Measurements from ENCODE around the gene WNT7A.

WNT7A gene

DNA sequence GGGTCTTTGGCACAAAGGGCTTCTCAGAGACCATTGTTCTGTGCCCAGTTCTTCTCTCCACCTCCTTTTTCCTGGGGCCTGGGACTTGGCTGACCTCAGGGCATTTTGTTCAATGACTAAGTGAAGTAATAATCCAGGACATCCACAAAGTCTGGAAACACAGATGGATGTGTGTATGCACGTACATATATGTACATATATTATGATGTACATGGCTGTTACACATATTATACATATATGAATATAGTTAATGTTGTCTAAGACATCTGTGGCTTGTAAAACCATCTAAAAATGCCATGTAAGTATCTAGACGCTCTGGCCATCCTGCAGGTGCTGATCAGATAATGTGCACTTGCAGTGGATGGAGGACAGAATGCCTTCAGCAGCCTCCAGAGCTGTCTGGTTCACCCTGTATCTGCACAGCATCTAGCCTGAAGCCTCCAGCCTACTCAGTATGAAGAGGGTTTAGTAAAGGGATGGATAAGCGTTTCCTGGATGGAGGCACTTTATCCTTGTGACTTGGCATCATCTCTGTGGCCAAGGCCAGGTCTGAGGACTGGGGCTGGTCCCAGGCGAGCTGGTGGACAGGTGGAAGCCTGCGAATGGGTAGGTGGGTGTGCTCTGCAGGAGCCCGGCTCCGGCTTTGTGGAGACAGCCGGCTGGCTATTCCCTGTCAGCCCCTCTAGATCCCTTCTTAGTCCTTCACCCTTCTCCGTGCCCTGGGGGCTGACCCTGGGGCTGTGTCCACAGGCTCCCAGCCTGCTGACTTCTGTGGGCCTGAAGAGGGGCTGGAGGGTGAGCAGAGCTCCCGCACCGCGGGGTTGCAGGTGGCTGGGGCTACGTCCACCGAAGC is 88.4 kb downstream of the WNT7A start:
- DNase-seq, result no peak

DNA sequence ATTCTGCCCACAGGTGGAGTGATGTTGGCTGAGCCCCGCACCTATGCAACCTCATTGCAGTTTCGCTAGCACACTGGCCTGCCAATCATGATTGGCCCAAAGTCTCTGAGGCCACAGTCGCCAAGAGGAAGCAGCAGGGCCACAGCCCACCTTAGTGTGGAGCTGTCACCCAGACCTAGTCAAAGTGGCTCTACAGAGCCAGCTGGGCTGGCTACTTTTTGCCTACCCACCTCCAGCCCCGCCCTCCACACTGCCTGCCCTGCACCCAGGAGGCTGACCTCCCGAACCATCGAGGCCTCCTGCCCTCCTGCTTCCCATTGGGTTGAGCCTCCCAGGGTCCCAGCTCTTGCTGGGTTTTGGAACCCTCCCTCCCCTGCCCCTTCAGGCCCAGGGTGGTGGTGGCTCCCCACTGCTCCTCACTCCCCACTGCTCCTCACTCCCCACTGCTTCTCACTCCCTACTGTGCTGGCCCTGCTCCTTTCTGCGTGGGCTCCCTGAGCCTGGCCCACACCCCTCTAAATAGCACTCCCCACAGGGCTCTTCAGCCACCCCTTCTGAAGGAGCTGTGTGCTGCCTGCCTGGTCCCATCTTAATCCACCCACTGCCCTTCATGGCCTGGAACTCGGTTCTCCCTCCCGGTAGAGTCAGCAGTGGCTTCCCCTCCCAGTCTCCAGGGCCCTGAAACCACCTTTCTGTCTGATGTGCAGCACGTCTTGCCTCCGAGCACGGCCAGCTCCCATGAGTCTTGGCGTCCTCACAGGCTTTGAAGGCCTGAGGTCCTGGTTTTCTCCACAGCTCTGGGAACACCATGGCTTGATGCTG is 89.3 kb downstream of the WNT7A start:
- DNase-seq, result no peak

DNA sequence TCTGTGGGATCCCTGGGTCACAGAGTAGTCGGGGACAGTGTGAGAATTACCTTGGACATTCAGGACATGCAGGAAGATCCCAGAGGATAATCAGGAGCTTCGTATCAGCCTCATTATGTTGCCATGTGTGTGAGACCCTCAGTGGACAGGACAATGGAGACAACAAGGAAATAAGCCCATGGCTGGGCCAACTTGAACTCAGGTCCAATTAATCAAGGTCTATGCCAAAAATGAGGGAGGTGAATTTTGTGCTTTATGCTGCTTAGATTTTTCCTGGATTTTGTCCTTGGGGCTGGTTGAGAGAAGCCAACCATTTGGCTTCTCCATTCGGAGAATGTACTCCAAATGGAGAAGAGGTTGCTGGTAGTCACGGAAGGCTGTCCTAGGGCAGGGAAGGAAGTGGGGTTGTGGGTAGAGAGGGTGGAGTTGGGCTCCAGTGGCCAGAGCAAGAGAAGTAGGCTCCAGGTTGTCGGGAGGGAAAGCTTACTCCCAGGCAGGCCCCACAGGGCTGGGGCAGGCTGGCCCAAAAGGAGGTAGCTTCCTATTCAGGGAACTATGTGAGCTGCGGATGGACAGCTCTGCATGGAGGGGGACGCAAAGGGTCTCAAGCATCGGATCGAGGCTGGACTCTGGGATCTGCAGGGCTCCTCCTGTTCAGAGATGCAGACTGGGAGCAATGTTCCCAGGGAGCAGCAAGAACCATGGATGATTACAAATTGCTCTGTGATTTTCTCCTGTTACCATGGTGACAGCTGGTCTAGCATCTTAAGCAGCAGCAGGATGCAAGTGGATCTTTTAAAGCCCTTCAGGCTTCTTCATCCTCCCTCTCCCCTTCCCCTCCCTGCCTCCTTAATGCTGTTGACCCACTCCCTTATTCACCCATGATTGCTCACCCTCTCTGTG is 91.1 kb downstream of the WNT7A start:
- DNase-seq, result no peak

DNA sequence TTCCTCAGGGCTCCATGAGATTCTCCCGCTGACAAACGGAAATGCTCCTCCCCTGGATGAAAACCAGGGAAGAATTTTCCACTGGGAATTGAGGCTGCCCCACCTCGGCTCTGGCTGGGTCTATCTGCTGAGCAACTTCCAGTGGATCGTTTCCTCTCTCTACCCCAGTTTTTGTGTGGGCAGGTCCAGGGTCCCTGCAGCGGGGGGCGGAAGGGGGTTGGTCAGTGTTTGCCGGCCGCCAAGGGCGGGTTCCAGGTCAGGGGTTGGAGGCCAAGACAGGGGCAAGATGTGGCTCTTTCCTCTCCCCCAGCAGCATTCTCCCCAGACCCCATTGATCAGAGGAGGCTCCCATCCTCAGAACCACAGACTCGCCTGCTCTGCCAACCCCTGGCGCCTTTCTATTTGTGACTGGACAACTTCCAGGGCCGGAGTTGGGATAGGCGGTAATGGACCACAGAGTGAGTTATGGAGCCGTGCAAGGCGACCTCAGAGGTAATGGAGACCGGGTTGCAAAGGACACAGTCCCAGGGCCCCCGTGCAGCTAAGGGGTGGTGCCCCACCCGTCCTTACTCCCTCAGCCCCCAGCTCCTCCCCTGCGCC is 92.2 kb downstream of the WNT7A start:
- DNase-seq, result no peak

DNA sequence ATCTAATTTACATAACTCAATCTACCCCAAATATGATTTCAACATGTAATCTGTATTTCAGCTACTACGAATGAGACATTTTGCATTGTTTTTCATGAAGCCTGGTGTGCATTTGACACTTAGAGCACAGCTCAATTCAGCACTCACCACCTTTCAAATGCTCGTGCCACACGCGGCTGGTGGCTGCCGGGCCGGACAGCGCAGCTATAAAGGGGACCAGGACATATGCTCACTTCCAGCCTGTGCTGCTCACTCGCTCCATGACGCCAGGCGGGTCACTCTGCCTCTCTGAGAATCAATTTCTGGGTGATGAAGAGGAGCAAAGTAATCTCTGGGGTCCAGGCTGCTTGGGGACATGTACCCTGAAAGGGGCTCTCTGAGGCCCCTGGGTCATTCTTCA is 93.1 kb downstream of the WNT7A start:
- no peak for DNase-seq

DNA sequence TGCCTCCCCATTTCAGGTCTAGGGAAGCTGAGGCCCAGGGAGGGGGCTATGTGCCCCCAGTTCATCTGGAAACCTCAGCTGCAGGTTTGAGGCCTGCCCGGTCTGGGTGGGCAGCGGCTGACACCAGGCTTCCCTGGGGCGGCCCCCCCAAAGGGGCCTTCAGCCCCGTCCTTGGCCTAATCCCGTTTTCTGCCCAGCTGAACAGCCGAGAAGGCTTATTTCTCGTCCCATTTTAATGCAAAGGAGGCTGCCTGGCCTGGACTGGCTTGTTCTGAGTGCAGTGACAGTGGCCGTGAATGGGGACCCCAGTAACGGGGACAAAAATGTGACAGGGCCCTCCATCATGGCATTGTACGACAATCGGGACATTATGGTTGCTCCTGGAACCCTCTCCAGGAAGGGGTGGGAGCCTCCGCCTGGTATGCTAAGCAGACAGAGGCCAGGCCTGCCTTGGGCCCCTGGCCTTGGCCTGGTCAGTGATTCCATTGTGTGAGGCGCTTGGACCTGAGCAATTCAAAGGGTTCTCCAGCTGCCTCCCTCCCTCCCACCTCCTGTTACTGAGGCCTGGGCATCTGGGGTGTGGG is 93.9 kb downstream of the WNT7A start:
- DNase-seq, result no peak

DNA sequence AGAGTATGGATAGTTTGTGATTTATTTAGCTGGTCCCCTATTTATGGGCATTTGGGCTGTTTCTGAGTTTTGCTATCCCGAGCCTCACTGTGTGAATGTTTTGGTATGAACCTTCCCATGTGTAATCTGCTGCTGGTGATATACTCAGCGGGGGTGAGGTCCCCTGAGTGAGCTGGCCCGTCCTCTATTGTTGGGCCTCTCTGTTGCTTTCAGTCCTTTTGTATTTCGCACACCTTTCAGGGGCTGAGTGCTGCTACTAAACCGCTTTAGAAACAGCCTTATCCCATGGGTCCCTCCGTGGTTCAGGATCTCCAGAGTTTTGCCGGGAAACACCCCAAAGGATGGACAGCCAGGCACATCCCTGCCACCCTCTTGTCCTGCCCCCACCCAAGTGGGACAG is 94.5 kb downstream of the WNT7A start:
- no peak for DNase-seq

DNA sequence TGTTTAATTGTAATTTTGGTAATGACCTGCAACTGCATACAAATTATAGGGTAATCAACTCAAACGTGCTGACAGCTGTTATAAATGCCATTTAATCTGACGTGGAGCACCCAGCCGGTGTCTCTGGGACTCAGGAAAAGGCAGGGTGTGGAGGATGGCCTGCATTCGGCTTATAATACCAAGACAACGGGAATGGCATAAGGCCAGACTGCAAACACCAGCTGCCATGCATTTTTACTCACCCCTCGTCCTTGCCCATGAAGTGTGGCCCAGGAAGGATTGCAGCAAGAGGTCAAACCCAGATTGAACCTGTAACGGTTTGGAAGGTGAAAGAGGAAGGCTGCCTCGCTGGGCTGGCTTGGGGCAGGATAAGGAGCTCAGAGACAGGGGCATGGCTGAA is 96.4 kb downstream of the WNT7A start:
- DNase-seq, result no peak

DNA sequence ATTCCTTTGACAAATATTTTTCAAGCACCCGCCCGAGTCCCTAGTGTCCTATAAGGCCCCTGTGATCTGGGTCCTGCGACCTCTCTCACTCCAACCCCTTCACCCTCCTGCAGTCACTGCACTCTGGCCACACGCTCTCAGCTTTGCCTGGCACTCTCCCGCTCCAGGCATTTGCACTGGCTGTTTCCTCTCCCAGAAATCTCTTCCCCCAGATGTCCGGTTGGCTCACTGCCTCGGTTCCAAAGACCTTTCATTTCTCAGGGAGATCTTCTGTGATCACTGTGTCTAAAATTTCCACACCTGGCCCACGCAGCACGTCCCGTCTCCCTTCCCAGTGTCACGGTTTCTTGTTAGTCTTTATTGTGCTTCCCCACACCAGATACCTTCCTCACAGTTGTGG is 97.4 kb downstream of the WNT7A start:
- DNase-seq, result no peak

DNA sequence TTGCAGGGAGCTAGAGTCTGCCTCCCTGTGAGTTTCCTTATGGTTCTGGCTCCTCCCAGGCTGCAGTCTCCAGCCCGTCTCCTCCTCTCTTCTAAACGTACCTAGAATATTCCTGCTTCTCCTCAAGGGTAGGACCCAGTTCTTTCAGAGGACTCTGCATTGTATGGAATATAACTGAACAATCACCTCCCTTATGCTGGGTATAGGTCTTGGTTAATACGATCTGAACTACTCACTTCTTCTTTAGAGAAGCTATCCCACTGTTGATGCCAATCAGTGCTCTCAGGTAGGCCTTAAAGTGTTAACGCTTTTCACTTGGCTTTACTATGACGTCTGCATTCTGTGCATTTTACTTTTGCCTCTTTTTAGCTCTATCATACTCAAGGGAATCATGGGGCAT is 98.5 kb downstream of the WNT7A start:
- DNase-seq, result no peak

DNA sequence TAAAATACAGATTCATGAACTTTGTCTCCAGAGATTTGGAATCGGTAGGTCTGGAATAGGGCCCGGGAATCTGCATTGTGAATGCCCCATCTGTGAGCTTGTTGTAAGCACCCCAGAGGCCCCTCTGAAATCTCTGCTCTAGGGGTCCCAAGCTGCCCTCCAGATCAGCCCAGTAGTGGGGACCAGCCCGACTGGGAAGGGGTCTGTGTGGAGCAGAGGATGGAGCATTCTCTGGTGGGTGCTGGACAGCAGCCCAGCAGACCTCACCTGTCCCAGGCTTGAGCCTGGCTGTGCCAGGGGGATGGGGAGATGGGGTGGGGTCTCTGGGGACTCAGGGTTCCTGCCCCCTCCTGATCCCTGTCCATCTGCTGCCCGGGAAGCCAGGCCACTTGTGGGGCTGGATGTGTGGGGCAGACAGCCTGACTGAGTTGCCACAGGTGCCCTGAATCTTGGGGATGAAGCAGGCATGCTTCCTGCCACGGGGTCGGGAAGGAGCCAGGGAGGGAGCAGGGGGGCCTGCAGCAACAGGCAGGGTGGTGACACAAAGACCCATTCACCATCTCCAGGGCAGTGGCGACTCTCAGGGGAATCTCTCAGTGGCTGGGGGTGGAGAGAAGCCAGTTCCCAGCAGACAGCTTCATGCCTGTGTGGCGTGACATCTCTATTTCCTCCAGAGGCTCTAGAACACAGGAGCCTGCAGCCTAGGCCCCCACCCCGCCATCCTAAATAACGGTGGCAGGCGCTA is 99.3 kb downstream of the WNT7A start:
- DNase-seq, result no peak

DNA sequence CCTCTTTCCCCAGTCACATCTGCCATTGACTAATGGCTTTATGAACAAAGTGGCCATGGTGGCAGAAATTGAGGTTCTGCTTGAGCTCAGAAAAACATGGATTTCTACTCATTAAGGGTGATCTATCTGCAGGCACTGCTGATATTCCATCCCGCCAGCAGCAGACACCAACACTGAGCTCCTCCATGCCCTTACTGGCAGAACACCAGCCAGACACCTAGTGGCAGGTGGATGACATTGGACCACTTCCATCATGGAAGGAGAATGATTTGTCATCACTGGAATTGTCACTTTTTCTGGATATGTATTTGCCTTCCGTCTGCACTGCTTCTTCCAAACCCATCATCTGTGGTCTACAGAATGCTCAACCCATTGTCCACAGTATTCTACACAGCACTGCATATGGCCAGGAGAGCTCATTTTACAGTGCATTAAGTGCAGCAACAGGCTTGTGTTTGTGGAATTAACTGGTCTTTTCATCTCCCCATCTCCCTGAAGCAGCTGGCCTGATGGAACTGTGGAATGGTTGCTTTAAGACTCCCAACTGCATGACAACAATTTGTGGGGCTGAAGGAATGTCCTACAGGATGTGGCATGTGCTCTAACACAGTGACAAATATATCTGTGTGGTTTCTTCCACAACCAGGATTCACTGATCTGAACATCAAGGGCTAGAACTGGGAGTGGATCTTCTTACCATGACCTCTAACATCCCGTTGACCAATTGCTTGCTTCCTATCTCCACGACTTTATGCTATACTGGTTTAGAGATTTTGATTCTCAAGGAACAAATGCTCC is 103.4 kb downstream of the WNT7A start:
- no peak for DNase-seq

DNA sequence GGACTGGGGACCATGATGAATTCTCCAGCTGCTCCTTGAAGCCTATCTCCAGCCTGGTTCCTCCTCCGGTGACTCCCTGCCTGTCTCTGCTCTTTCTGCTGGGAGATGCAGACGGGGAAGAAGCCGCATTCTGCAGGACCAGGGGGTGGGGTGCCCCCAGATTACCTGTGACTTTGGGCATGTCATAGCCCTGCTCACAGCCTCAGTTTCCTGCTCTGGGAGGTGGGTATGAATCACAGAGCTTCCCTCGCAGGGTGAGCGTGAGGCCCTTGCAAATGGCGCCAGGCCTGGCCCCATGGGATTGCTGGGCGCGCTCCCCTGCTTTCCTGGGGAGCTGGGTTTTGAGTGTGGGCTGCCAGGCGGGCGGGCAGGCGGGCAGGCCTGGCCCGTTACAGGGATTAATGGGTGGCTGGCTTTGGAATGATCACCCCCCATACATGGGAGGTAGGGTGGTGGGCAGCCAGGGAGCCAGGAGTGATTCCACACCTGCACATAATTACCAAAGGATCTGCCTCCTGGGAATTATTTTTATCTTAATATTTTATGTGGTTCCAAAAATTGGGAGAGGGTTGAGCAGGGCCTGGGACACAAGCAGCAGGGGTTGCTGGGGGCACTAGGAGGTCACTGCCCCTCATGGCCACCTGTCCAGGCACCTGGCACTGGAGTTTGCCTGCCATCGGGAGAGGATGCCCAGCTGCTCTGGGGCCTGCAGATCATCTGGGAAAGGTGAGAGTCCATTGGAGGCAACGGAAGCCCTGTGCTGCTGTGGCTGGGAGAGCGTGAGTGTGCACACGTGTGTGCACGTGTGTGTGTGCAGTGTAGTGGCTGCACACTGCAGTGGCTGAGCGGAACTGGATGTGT is 106.8 kb downstream of the WNT7A start:
- DNase-seq, result no peak

DNA sequence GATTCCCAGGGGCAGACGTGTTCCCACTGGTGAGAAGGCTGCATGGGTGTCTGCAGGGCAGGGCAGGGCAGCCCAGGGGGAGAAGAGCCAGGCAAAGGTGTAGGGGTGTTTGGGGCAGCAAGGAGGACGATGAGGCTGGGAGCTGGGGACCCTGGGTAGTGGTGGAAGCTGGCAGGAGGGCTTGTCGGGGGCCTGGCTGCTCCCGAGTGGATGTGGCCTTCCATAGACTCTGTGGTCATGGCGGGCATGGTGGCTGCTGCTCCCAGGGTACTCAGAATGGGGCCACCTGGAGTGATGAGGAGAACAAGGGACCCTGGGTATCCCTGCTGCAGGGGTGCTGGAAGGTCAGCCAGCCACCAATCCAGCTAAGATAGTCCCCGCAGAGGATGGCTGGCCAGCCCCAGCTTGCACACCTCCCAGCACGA is 107.5 kb downstream of the WNT7A start:
- no peak for DNase-seq

DNA sequence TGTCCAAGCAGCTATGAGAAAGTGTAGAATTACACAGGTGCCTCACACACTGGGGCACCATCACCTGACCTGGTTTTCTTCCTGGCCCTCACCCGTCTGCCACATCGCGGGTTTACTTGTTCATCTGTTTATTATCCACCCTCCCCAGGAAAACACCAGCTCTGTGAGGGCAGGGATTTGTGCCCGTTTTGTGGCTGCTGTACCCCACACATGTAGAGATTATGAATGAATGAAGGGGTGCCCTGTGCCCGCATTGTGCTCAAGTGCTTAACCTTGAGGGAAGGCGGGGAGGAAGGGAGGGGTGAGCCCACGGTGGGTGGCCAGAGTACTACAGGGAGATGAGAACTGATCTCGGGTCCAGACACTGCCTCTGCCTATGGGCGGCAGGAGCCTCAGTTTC is 108.4 kb downstream of the WNT7A start:
- no peak for DNase-seq

DNA sequence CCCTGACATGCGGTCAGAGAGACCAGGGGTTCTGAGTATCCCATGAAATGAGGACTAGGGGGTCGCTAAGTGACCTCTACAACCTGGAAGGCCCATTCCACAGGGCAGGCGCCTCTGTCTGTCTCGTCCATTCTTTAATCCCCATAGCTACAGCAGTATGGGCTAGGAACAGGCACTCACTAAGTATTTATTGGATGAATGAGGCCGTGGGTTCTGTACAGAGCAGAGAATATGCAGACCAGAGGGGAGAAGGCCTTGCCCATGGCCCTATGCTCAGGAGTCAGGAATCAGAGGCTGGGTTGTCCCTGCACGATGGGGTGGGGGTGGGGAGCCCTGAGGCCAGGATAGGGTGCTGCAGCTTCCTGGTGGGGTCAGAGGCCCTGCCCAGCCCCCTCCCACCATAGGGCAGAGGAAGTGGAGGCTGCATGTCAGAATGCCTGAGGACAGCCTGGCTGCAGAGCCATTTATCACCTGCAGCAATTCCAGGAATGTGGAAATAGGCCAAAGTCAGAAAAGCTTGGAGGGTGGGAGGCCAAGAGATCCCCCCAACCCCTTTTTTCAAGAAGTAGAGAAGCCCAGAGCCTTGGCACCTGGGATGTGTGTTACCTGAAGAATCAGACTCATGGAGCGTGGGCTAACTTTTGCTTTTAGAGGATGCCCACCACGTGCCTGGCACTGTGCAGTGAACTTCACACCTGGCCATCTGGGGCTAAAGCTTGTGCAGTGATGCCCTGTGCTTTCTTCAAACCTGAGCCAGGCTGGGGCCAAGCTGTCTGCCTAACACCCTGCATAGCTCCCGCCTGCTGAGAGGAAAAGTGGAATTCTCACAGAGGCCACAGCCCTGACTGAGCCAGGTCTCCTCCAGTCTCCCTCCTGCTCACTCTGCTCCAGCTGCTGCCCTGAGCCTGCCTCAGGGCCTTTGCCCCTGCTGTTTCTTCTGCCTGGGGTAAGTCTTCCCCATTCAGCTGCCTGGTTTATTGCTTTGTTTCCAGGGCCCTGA is 109.4 kb downstream of the WNT7A start:
- no peak for DNase-seq

DNA sequence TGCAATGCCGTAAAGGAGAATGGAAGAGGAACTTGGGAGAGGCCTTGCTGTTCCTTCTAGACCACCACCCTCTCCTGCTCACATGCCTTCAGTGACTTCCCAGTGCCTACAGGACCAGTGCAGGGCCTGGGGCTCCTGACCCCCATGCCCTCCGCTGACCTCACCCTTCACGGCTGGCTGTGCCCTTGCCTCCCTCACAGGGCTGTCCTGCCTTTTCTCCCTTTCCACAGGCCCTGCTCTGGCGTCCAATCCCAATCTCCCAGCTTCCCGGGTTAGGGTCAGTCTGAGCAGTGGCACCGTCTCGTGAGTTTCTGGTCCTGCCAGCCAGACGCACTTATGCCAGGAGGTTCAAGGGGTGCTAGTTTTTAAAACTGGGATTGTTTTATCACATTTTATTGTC is 110.4 kb downstream of the WNT7A start:
- DNase-seq, result no peak

DNA sequence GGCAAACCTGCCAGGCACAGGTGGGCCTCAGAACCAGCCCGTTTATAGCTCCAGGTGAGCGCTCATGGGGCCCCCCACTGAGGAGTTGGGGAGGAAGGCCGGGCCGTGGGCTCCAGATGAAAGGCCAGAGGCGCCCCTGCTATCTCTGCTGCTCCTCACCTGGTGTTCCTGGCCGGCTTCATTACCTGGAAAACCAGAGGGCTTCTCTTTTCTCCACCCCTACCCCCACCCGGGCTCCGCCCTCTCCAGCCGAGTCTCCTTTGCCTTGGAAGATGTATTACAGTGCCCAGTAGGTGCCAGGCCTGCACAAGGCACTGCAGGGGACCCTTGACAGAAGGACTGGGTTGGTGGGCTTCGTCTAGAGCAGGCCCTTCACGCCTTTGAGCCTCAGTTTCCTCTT is 111.4 kb downstream of the WNT7A start:
- no peak for DNase-seq

Measured in T1000 (cell line).